ENCODE measurements around the gene DCAF11. TPM values are rescaled to one million over a fixed set of nuclear protein-coding genes. Genes with fewer than 3 reads are reported as not detected.

The DCAF11 gene
- total and polyA plus RNA-seq, 2 of the 13 experiments (the other 11 are each of a cell fraction or from before 2014, with no cell fraction given) = 150 to 257 TPM

- TF ChIP-seq KLF15 (CRISPR knock-in tag; IDR thresholded peaks at IDR 0.05; ENCODE audit: borderline replicate concordance) (peak; percentile 94), ZNF792 (CRISPR knock-in tag; IDR thresholded peaks at IDR 0.05) (peak; percentile 100), RFX1 (IDR thresholded peaks at IDR 0.05) (no peak), ZNF224 (CRISPR knock-in tag; IDR thresholded peaks at IDR 0.05) (no peak), IKZF1 (IDR thresholded peaks at IDR 0.05) (no peak), CTCF (CRISPR knock-in tag; IDR thresholded peaks at IDR 0.05) (peak; percentile 49), HMG20A (CRISPR knock-in tag; IDR thresholded peaks at IDR 0.05; ENCODE audit: borderline replicate concordance) (peak; percentile 80), ZSCAN25 (CRISPR knock-in tag; IDR thresholded peaks at IDR 0.05) (peak; percentile 94), SMAD9 (CRISPR knock-in tag; IDR thresholded peaks at IDR 0.05) (peak; percentile 94; the same call in 1 of the 2 replicates), ZNF639 (CRISPR knock-in tag; conservative IDR thresholded peaks at IDR 0.05) (peak; percentile 96), ZNF768 (CRISPR knock-in tag; IDR thresholded peaks at IDR 0.05) (peak; percentile 77; the same call in 1 of the 2 replicates), PCBP2 (optimal IDR thresholded peaks at IDR 0.05; ENCODE audit: low read depth, low read length, poor library complexity, severe bottlenecking) (peak; percentile 48), STAG1 (CRISPR knock-in tag; IDR thresholded peaks at IDR 0.05) (no peak; the same call in none of the 2 replicates), ZNF557 (CRISPR knock-in tag; IDR thresholded peaks at IDR 0.05) (peak; percentile 99), SIN3B (IDR thresholded peaks at IDR 0.05; ENCODE audit: low read length) (peak; percentile 59), ATF5 (CRISPR knock-in tag; IDR thresholded peaks at IDR 0.05; ENCODE audit: low read depth) (peak; percentile 97; the same call in 1 of the 2 replicates), BCLAF1 (IDR thresholded peaks at IDR 0.05) (no peak), MIER3 (CRISPR knock-in tag; IDR thresholded peaks at IDR 0.05; ENCODE audit: borderline replicate concordance) (peak; percentile 100), ZNF205 (CRISPR knock-in tag; IDR thresholded peaks at IDR 0.05) (peak; percentile 97), ZNF720 (CRISPR knock-in tag; IDR thresholded peaks at IDR 0.05) (peak; percentile 94; the same call in 1 of the 2 replicates), KDM3A (CRISPR knock-in tag; IDR thresholded peaks at IDR 0.05; ENCODE audit: low read depth) (peak; percentile 99)
- TF ChIP-seq, protein P1, sequence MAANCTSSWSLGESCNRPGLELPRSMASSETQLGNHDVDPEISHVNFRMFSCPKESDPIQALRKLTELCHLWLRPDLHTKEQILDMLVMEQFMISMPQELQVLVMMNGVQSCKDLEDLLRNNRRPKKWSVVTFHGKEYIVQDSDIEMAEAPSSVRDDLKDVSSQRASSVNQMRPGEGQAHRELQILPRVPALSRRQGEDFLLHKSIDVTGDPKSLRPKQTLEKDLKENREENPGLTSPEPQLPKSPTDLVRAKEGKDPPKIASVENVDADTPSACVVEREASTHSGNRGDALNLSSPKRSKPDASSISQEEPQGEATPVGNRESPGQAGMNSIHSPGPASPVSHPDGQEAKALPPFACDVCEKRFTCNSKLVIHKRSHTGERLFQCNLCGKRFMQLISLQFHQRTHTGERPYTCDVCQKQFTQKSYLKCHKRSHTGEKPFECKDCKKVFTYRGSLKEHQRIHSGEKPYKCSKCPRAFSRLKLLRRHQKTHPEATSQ (CRISPR knock-in tag; IDR thresholded peaks at IDR 0.05; ENCODE audit: borderline replicate concordance) = peak; percentile 98
Observed at GRCh38 chr14:24095271-24096068, 19.1 kb upstream of the DCAF11 start (continued).
